Activated CD4-positive, alpha-beta T cell treated with anti-CD3 and anti-CD28 coated beads, Interleukin-2, amount 10 ng/mL, durations not matched to agents 7 days and 5 days (primary cell): Measurements from ENCODE around the gene KIAA1217. TPM values are rescaled to one million over a fixed set of nuclear protein-coding genes. Genes with fewer than 3 reads are reported as not detected.
A peak's percentile ranks its signal among the peaks of the same experiment; 100 is the strongest.

ENCODE experiments used
- CTCF ChIA-PET: fragments of 350-600 bp; sonication (Branson Sonifier 250); formaldehyde crosslinking; loops from one replicate; lab custom pipeline; 2021; ENCODE audit warnings: antibody characterized with exemption; lab: Charles Lee
- POLR2A ChIA-PET: fragments of 350-600 bp; sonication (Branson Sonifier 250); formaldehyde crosslinking; loops from one replicate; lab custom pipeline; 2021; ENCODE audit warnings: antibody characterized with exemption; lab: Charles Lee
- DNase-seq: peaks from one replicate; pipeline ENCODE4 v3.0.0-alpha.2; 2020
- H3K27ac Mint-ChIP-seq: one replicate; pipeline ENCODE4 v1.8.0; 2021; ENCODE audit warnings: mild to moderate bottlenecking, moderate library complexity, mixed read lengths
- H3K27me3 Mint-ChIP-seq: one replicate; pipeline ENCODE4 v1.8.0; 2021; ENCODE audit warnings: mixed read lengths
- H3K36me3 Mint-ChIP-seq: one replicate; pipeline ENCODE4 v1.8.0; 2021; ENCODE audit warnings: low read depth, mixed read lengths
- H3K4me1 Mint-ChIP-seq: one replicate; pipeline ENCODE4 v1.8.0; 2021; ENCODE audit warnings: mixed read lengths
- H3K4me3 Mint-ChIP-seq: one replicate; pipeline ENCODE4 v1.8.0; 2021; ENCODE audit warnings: mild to moderate bottlenecking, moderate library complexity, mixed read lengths
- H3K9me3 Mint-ChIP-seq: one replicate; pipeline ENCODE4 v1.8.0; 2021; ENCODE audit warnings: mixed read lengths
- total RNA-seq, 2 experiments: library from RNA; stranded (reverse); gene quantifications; one replicate each; pipeline ENCODE4 v1.2.3, GENCODE V29; 2021

The KIAA1217 gene
- total RNA-seq, 2 experiments from 2014 or later = 0.32 to 0.33 TPM

DNA sequence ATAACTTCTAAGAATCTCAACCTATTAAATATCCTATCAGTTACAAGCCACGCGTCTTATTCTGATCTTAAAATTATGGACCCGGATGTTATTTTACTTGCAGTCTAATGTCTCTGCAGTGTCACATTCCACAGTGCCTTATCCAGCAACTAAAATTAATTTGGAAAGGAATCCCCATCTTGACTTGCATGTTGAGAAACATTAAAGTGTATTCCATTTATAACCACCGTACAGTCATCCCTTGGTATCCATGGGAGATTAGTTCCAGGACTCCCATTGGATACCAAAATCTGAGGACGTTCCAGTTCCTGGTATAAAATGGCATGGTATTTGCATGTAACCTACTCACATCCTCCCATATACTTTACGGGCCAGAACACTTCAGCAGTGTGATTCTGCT is 320.0 kb downstream of the KIAA1217 start:
- no peak overlapping the region for H3K27ac Mint-ChIP-seq
- no peaks in the 10 kb centered on the region for H3K9me3 Mint-ChIP-seq
- no peaks in the 10 kb centered on the region for H3K36me3 Mint-ChIP-seq
- ChIA-PET CTCF (no interaction called here), POLR2A (no interaction called here)
- no peak for DNase-seq
- H3K27me3 Mint-ChIP-seq = no peaks in the 10 kb centered on the region
- H3K4me1 Mint-ChIP-seq = no peaks in the 10 kb centered on the region
- H3K4me3 Mint-ChIP-seq = no peak overlapping the region

GRCh38 chr10:24531439-24531838 is 322.5 kb downstream of the KIAA1217 start:
- Mint-ChIP-seq H3K4me3 (no peak overlapping the region), H3K9me3 (no peaks in the 10 kb centered on the region), H3K36me3 (no peaks in the 10 kb centered on the region), H3K4me1 (no peaks in the 10 kb centered on the region), H3K27ac (no peak overlapping the region), H3K27me3 (no peaks in the 10 kb centered on the region)
- POLR2A ChIA-PET = no interaction called here
- DNase-seq = no peak
- CTCF ChIA-PET = interaction anchor here (1.5 kb wide), 1 partner anchor 12 kb away, joined by 4 read pairs; no protein-coding TSS in a partner anchor

GRCh38 chr10:24533981-24534380 is 325.0 kb downstream of the KIAA1217 start:
- Mint-ChIP-seq H3K4me3 (no peak overlapping the region), H3K36me3 (no peaks in the 10 kb centered on the region), H3K4me1 (no peaks in the 10 kb centered on the region), H3K27me3 (no peaks in the 10 kb centered on the region), H3K9me3 (no peaks in the 10 kb centered on the region), H3K27ac (no peak overlapping the region)
- ChIA-PET CTCF (no interaction called here), POLR2A (no interaction called here)
- DNase-seq = no peak

DNA sequence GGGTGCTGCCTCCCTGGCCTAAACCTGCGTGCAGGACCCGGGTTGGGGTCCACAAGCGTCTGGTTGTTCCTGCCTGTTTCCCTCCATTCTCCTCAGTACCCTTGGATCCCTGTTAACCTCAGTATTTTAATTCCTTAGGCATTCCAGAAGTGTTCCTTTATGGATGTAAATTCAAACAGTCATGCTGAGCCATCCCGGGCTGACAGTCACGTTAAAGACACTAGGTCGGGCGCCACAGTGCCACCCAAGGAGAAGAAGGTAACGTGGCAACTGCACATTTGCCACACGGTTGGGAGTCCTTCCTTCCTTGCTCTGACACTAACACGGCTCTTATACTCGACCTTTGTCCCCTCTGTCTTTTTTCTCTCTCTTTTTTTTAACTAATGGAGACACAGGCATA is 327.7 kb downstream of the KIAA1217 start:
- no peak overlapping the region for H3K4me3 Mint-ChIP-seq
- ChIA-PET POLR2A (no interaction called here), CTCF (no interaction called here)
- H3K9me3 Mint-ChIP-seq = no peaks in the 10 kb centered on the region
- H3K36me3 Mint-ChIP-seq = no peaks in the 10 kb centered on the region
- H3K27me3 Mint-ChIP-seq = no peaks in the 10 kb centered on the region
- H3K27ac Mint-ChIP-seq = no peak overlapping the region
- DNase-seq = no peak
- no peaks in the 10 kb centered on the region for H3K4me1 Mint-ChIP-seq

GRCh38 chr10:24541239-24541753 is 332.4 kb downstream of the KIAA1217 start:
- no peaks in the 10 kb centered on the region for H3K27me3 Mint-ChIP-seq
- no peaks in the 10 kb centered on the region for H3K4me1 Mint-ChIP-seq
- ChIA-PET POLR2A (no interaction called here), CTCF (no interaction called here)
- no peaks in the 10 kb centered on the region for H3K36me3 Mint-ChIP-seq
- no peak overlapping the region for H3K27ac Mint-ChIP-seq
- no peaks in the 10 kb centered on the region for H3K9me3 Mint-ChIP-seq
- DNase-seq = no peak
- H3K4me3 Mint-ChIP-seq = no peak overlapping the region

DNA sequence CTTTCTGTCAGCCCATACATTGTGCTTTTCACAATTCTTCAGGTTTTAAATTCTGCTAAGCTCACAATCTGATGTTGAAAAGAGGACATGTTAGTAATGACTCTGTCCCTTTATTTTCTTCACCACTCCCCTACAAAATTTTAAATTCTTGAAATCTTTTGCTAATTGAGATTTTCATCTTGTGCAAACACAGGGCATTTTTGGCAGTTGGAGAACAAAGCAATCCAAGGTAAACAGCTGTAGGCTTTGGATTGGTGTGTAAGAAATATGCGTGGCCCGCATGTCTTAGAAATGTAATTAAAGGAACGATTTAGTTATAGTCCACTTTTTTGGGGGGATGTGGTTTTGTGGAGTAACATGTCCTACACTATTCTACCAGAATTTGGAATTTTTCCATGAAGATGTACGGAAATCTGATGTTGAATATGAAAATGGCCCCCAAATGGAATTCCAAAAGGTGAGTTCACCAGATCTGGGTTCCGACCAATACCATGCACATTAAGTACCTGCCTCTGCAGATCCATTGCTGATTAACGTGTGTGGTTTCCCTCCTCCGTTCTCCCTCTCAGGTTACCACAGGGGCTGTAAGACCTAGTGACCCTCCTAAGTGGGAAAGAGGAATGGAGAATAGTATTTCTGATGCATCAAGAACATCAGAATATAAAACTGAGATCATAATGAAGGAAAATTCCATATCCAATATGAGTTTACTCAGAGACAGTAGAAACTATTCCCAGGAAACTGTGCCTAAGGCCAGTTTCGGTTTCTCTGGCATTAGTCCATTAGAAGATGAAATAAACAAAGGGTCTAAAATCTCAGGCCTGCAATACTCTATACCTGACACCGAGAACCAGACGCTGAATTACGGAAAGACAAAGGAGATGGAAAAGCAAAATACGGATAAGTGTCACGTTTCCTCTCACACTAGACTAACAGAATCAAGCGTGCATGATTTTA is 333.7 kb downstream of the KIAA1217 start:
- Mint-ChIP-seq H3K36me3 (no peaks in the 10 kb centered on the region), H3K27ac (no peak overlapping the region), H3K9me3 (no peaks in the 10 kb centered on the region), H3K4me3 (no peak overlapping the region), H3K27me3 (no peaks in the 10 kb centered on the region), H3K4me1 (no peaks in the 10 kb centered on the region)
- DNase-seq = no peak
- CTCF ChIA-PET = no interaction called here
- POLR2A ChIA-PET = no interaction called here

- Mint-ChIP-seq H3K27ac (no peak overlapping the region), H3K4me1 (no peaks in the 10 kb centered on the region), H3K27me3 (no peaks in the 10 kb centered on the region), H3K36me3 (no peaks in the 10 kb centered on the region), H3K9me3 (no peaks in the 10 kb centered on the region), H3K4me3 (no peak overlapping the region)
- ChIA-PET CTCF (no interaction called here), POLR2A (no interaction called here)
- no peak for DNase-seq
Measured at GRCh38 chr10:24544776-24545175, 335.8 kb downstream of the KIAA1217 start.

- Mint-ChIP-seq H3K27me3 (no peaks in the 10 kb centered on the region), H3K4me1 (no peaks in the 10 kb centered on the region), H3K4me3 (no peak overlapping the region), H3K27ac (no peak overlapping the region), H3K9me3 (no peaks in the 10 kb centered on the region), H3K36me3 (no peaks in the 10 kb centered on the region)
- CTCF ChIA-PET = interaction anchor here (0.6 kb wide), 1 partner anchor 1011 kb away, joined by 3 read pairs; no protein-coding TSS in a partner anchor
- POLR2A ChIA-PET = no interaction called here
- no peak for DNase-seq
Measured at GRCh38 chr10:24545585-24545984, 336.6 kb downstream of the KIAA1217 start.

- H3K4me1 Mint-ChIP-seq = no peaks in the 10 kb centered on the region
- H3K27me3 Mint-ChIP-seq = no peaks in the 10 kb centered on the region
- DNase-seq = no peak
- no peak overlapping the region for H3K27ac Mint-ChIP-seq
- no peak overlapping the region for H3K4me3 Mint-ChIP-seq
- no peaks in the 10 kb centered on the region for H3K36me3 Mint-ChIP-seq
- H3K9me3 Mint-ChIP-seq = no peaks in the 10 kb centered on the region
- POLR2A ChIA-PET = no interaction called here
- CTCF ChIA-PET = no interaction called here
Measured at GRCh38 chr10:24550680-24551079, 341.7 kb downstream of the KIAA1217 start.

GRCh38 chr10:24551161-24551560 is 342.2 kb downstream of the KIAA1217 start:
- Mint-ChIP-seq H3K9me3 (no peaks in the 10 kb centered on the region), H3K4me1 (no peaks in the 10 kb centered on the region), H3K36me3 (no peaks in the 10 kb centered on the region), H3K4me3 (no peak overlapping the region), H3K27ac (no peak overlapping the region), H3K27me3 (no peaks in the 10 kb centered on the region)
- ChIA-PET CTCF (no interaction called here), POLR2A (no interaction called here)
- DNase-seq = no peak

- H3K9me3 Mint-ChIP-seq = no peaks in the 10 kb centered on the region
- no peak overlapping the region for H3K27ac Mint-ChIP-seq
- ChIA-PET POLR2A (no interaction called here), CTCF (no interaction called here)
- DNase-seq = peak; percentile 14
- no peaks in the 10 kb centered on the region for H3K36me3 Mint-ChIP-seq
- no peak overlapping the region for H3K4me3 Mint-ChIP-seq
- H3K4me1 Mint-ChIP-seq = peaks cover 7% of the 10 kb centered on the region
- no peaks in the 10 kb centered on the region for H3K27me3 Mint-ChIP-seq
Measured at GRCh38 chr10:24552346-24553016, 343.5 kb downstream of the KIAA1217 start.

DNA sequence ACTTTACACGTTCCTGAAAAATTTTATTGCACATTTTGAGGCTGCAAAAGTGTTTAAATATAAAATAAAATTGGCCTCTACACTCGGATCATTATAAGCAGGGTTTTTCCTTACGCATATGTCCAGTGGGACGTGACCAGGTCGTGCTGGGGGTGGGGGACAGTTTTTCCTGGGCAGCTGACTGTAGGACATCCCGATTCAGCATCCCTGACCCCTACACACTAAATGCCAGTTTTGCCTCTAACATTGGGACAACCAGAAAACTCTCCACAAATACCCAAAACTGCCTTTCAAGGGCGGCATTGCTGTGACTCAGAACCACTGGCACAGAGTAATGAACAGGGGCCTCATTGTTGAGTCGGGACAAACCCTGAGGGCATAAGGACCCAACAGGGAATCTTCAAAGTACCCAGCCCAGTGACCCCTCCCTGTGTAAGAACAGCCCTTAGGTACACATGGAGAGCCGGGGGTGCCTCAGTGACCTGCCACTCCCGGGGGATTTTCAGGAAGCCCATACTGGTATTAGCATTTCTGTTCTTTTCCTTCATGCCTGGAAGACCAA is 344.2 kb downstream of the KIAA1217 start:
- peaks cover 7% of the 10 kb centered on the region for H3K4me1 Mint-ChIP-seq
- no peak for DNase-seq
- POLR2A ChIA-PET = no interaction called here

DNA sequence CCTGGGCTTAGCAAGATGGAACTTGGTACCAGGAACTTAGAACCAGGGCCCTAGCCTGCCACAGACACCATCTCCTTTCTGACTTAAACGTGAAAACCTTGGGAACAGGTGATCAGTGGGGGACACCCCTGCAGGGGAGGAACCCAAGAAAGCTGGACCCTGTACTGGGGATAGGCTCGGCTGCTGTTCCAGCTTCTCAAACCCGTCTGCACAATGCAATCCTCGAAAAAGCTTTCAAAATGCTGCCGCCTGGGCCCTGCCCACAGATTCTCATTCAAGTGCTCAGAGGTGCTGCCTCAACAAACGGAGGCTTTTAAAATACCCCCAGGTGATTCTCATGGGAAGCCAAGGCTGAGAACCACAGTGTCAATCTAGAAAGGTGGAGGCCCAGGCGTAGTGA is 345.1 kb downstream of the KIAA1217 start:
- POLR2A ChIA-PET = no interaction called here
- no peak for DNase-seq
- H3K4me1 Mint-ChIP-seq = peaks cover 7% of the 10 kb centered on the region

More for the DNA sequence above, 344.2 kb downstream of the KIAA1217 start:
- no peak overlapping the region for H3K27ac Mint-ChIP-seq
- H3K9me3 Mint-ChIP-seq = no peaks in the 10 kb centered on the region
- no peaks in the 10 kb centered on the region for H3K27me3 Mint-ChIP-seq
- H3K4me3 Mint-ChIP-seq = no peak overlapping the region
- no peaks in the 10 kb centered on the region for H3K36me3 Mint-ChIP-seq
- CTCF ChIA-PET = no interaction called here

More for the DNA sequence above, 345.1 kb downstream of the KIAA1217 start:
- CTCF ChIA-PET = no interaction called here
- Mint-ChIP-seq H3K27ac (no peak overlapping the region), H3K27me3 (no peaks in the 10 kb centered on the region), H3K36me3 (no peaks in the 10 kb centered on the region), H3K4me3 (no peak overlapping the region), H3K9me3 (no peaks in the 10 kb centered on the region)
